H1 (cell line): ENCODE measurements around the gene EXD3. TPM values are rescaled to one million over a fixed set of nuclear protein-coding genes. Genes with fewer than 3 reads are reported as not detected.

Experiments
- CTCF ChIA-PET: fragments of 300-600 bp; sonication (Branson Sonifier 250); formaldehyde crosslinking; loops from one replicate; lab custom pipeline; 2021; ENCODE audit not compliant: partially characterized antibody; lab: Charles Lee
- POLR2A ChIA-PET: fragments of 300-600 bp; sonication (Branson Sonifier 250); formaldehyde crosslinking; loops from one replicate; lab custom pipeline; 2021; ENCODE audit warnings: inconsistent platforms; ENCODE audit not compliant: partially characterized antibody; lab: Charles Lee
- DNase-seq, 2 experiments: peaks; one replicate each; pipeline versions ENCODE4 v3.0.0 to v3.0.0-alpha.2; 2010 to 2022; ENCODE audit warnings: low spot score in 2 of 2, low read depth in 1 of 2, mixed read lengths in 1 of 2
- FAIRE-seq: peaks from 2 replicates; lab custom pipeline; 2011; peaks lifted over from hg19 to GRCh38; lab: Jason Lieb, UNC
- H2AFZ ChIP-seq: 2 replicates; pipeline ENCODE4 v1.8.1; 2012; ENCODE audit warnings: low read length, inconsistent platforms
- H2AK5ac ChIP-seq: 2 replicates; pipeline ENCODE4 v1.6.1; 2013; ENCODE audit warnings: low read depth, low read length
- H2BK120ac ChIP-seq: replicated peaks from 2 replicates; pipeline ENCODE3; 2013; ENCODE audit warnings: low read depth, low read length, inconsistent platforms
- H2BK12ac ChIP-seq: 2 replicates; pipeline ENCODE4 v1.6.1; 2013; ENCODE audit warnings: low read depth, low read length
- H2BK15ac ChIP-seq: 2 replicates; pipeline ENCODE4 v1.6.1; 2013; ENCODE audit warnings: low read length
- H2BK20ac ChIP-seq: 2 replicates; pipeline ENCODE4 v1.6.1; 2013; ENCODE audit warnings: low read length
- H2BK5ac ChIP-seq: 2 replicates; pipeline ENCODE4 v1.6.1; 2013; ENCODE audit warnings: low read depth, low read length
- H3K14ac ChIP-seq: 2 replicates; pipeline ENCODE4 v1.6.1; 2013; ENCODE audit warnings: inconsistent platforms; ENCODE audit not compliant: insufficient read length
- H3K18ac ChIP-seq: 2 replicates; pipeline ENCODE4 v1.6.1; 2013; ENCODE audit warnings: low read length; ENCODE audit errors: extremely low read depth
- H3K23ac ChIP-seq: 2 replicates; pipeline ENCODE4 v1.6.1; 2013; ENCODE audit warnings: inconsistent platforms; ENCODE audit not compliant: insufficient read length
- H3K23me2 ChIP-seq: 2 replicates; pipeline ENCODE4 v1.6.1; 2013; ENCODE audit warnings: low read depth, low read length
- H3K27ac ChIP-seq: 2 replicates; pipeline ENCODE4 v1.6.1; 2011; ENCODE audit warnings: low read depth, low read length, inconsistent platforms
- H3K27me3 ChIP-seq, 4 experiments: replicated peaks in 1 of 4; 1 replicate in 1 of 4; 2 replicates in 3 of 4; pipeline versions ENCODE4 v1.6.1 to v1.8.1; 2011 to 2013; ENCODE audit warnings: low read length in 3 of 4, mild to moderate bottlenecking in 3 of 4, inconsistent platforms in 2 of 4, mixed read lengths in 2 of 4, moderate library complexity in 1 of 4; ENCODE audit not compliant: control insufficient read depth in 3 of 4, insufficient read depth in 3 of 4; ENCODE audit errors: extremely low read depth in 1 of 4
- H3K36me3 ChIP-seq, 4 experiments: 2 replicates each; pipeline versions ENCODE4 v1.6.1 to v1.8.1; 2011 to 2013; ENCODE audit warnings: mild to moderate bottlenecking in 4 of 4, low read length in 3 of 4, moderate library complexity in 2 of 4, control low read depth in 1 of 4, inconsistent platforms in 1 of 4; ENCODE audit not compliant: insufficient read depth in 4 of 4, control insufficient read depth in 2 of 4
- H3K4ac ChIP-seq: replicated peaks from 2 replicates; pipeline ENCODE3; 2013; ENCODE audit warnings: low read length, low read depth, mixed read lengths, inconsistent platforms; ENCODE audit not compliant: insufficient read length
- H3K4me1 ChIP-seq, 4 experiments: replicated peaks in 1 of 4; 1 replicate in 1 of 4; 2 replicates in 3 of 4; pipeline versions ENCODE4 v1.6.1 to v1.8.1; 2011 to 2013; ENCODE audit warnings: low read length in 3 of 4, inconsistent platforms in 2 of 4, mixed read lengths in 1 of 4; ENCODE audit not compliant: insufficient read depth in 4 of 4, control insufficient read depth in 3 of 4
- H3K4me2 ChIP-seq, 2 experiments: 2 replicates each; pipeline versions ENCODE4 v1.6.1 to v1.8.1; 2011 to 2013; ENCODE audit warnings: low read depth in 2 of 2, low read length in 2 of 2, control low read depth in 1 of 2, inconsistent platforms in 1 of 2, mild to moderate bottlenecking in 1 of 2; ENCODE audit not compliant: insufficient read depth in 1 of 2
- H3K4me3 ChIP-seq, 4 experiments: fragments of 200-600, 300-600 bp in 1 of 4; sonication (generic), shearing (Covaris generic), sonication (Bioruptor Twin) in 1 of 4; 2 replicates each; pipeline versions ENCODE4 v1.5.1 to v1.8.1; 2011 to 2016; ENCODE audit warnings: low read length in 4 of 4, low read depth in 3 of 4, control low read depth in 2 of 4, inconsistent platforms in 2 of 4, mild to moderate bottlenecking in 2 of 4, mixed read lengths in 1 of 4, moderate library complexity in 1 of 4; ENCODE audit not compliant: insufficient read depth in 2 of 4; ENCODE audit errors: extremely low read depth in 1 of 4
- H3K56ac ChIP-seq: replicated peaks from 2 replicates; pipeline ENCODE3; 2013; ENCODE audit warnings: low read depth, mild to moderate bottlenecking, mixed read lengths, low read length, inconsistent platforms; ENCODE audit not compliant: insufficient read length
- H3K79me1 ChIP-seq: 2 replicates; pipeline ENCODE4 v1.6.1; 2013; ENCODE audit warnings: low read depth, low read length, control low read depth
- H3K79me2 ChIP-seq, 2 experiments: 2 replicates each; pipeline versions ENCODE4 v1.6.1 to v1.8.1; 2012 to 2013; ENCODE audit warnings: low read length in 2 of 2, mild to moderate bottlenecking in 2 of 2, inconsistent platforms in 1 of 2; ENCODE audit not compliant: insufficient read depth in 2 of 2, control insufficient read depth in 1 of 2
- H3K9ac ChIP-seq, 4 experiments: replicated peaks in 1 of 4; 1 replicate in 1 of 4; 2 replicates in 3 of 4; pipeline versions ENCODE4 v1.6.1 to v1.8.1; 2011 to 2013; ENCODE audit warnings: low read depth in 3 of 4, low read length in 3 of 4, control low read depth in 2 of 4, mild to moderate bottlenecking in 2 of 4, moderate library complexity in 2 of 4, inconsistent platforms in 1 of 4; ENCODE audit errors: extremely low read depth in 1 of 4
- H3K9me3 ChIP-seq, 2 experiments: 2 replicates each; pipeline versions ENCODE4 v1.6.1 to v1.8.1; 2012 to 2013; ENCODE audit warnings: mild to moderate bottlenecking in 2 of 2, moderate library complexity in 2 of 2, control low read depth in 1 of 2, inconsistent platforms in 1 of 2, low read depth in 1 of 2, low read length in 1 of 2, mixed read lengths in 1 of 2; ENCODE audit not compliant: insufficient read depth in 2 of 2
- H4K20me1 ChIP-seq, 2 experiments: replicated peaks in 1 of 2; 2 replicates each; pipeline versions ENCODE3 to v1.8.1; 2011 to 2013; ENCODE audit warnings: inconsistent platforms in 2 of 2, low read length in 2 of 2, mild to moderate bottlenecking in 1 of 2; ENCODE audit not compliant: insufficient read depth in 2 of 2, control insufficient read depth in 1 of 2
- H4K5ac ChIP-seq: 2 replicates; pipeline ENCODE4 v1.6.1; 2013; ENCODE audit warnings: low read length, low read depth, mixed read lengths, inconsistent platforms; ENCODE audit not compliant: insufficient read length
- H4K8ac ChIP-seq: 2 replicates; pipeline ENCODE4 v1.8.0; 2013; ENCODE audit warnings: mild to moderate bottlenecking, moderate library complexity, low read length, inconsistent platforms; ENCODE audit not compliant: insufficient read depth; ENCODE audit errors: extremely low read depth
- H4K91ac ChIP-seq: replicated peaks from 2 replicates; pipeline ENCODE3; 2013; ENCODE audit warnings: low read length, mixed read lengths, inconsistent platforms; ENCODE audit not compliant: insufficient read length
- ASH2L ChIP-seq: fragments of 200-600, 300-600 bp; sonication (generic); IDR thresholded peaks from one replicate; pipeline ENCODE4 v1.7.1; 2017; ENCODE audit warnings: low read length
- ATF2 ChIP-seq: IDR thresholded peaks from 2 replicates; pipeline ENCODE4 v1.6.1; 2012; ENCODE audit warnings: low read length, inconsistent platforms
- ATF3 ChIP-seq: IDR thresholded peaks from 2 replicates; pipeline ENCODE4 v1.6.1; 2011; ENCODE audit warnings: low read depth, mild to moderate bottlenecking, low read length; ENCODE audit not compliant: insufficient read depth
- EZH2 ChIP-seq: fragments of 200-600 bp; sonication (generic); IDR thresholded peaks from 2 replicates; pipeline ENCODE4 v1.7.1; 2012; ENCODE audit warnings: low read depth, mild to moderate bottlenecking, moderate library complexity, low read length, inconsistent platforms; ENCODE audit not compliant: severe bottlenecking
- HDAC2 ChIP-seq, 2 experiments: fragments of 300-600 bp in 1 of 2; sonication (generic) in 1 of 2; IDR thresholded peaks; 2 replicates each; pipeline ENCODE4 v1.6.1; 2011 to 2012; ENCODE audit warnings: low read depth in 2 of 2, low read length in 2 of 2, mild to moderate bottlenecking in 2 of 2, moderate library complexity in 2 of 2, borderline replicate concordance in 1 of 2, inconsistent platforms in 1 of 2
- RNF2 ChIP-seq: fragments of 200-900, 300-1000 bp; sonication (generic); IDR thresholded peaks from 2 replicates; pipeline ENCODE4 v1.7.1; 2016; ENCODE audit warnings: borderline replicate concordance, low read depth, mild to moderate bottlenecking, antibody characterized with exemption, low read length; ENCODE audit not compliant: poor library complexity, severe bottlenecking; ENCODE audit errors: missing control alignments
- SRF ChIP-seq: IDR thresholded peaks from 2 replicates; pipeline ENCODE4 v1.6.1; 2011; ENCODE audit warnings: mild to moderate bottlenecking, low read depth, low read length, moderate library complexity
- TCF12 ChIP-seq: IDR thresholded peaks from 2 replicates; pipeline ENCODE4 v1.6.1; 2011; ENCODE audit warnings: low read depth, mild to moderate bottlenecking, low read length
- WGBS, 2 experiments: shearing (Covaris generic) in 1 of 2; methylation state at CpG; one replicate each; pipeline versions ENCODE4 v1.1.6 to v1.1.7; 2013 to 2015; ENCODE audit warnings: low lambda C conversion rate in 2 of 2, mixed read lengths in 2 of 2, inconsistent platforms in 1 of 2, low coverage in 1 of 2, missing lambda C conversion rate in 1 of 2; ENCODE audit not compliant: insufficient replicate concordance in 2 of 2, insufficient coverage in 1 of 2, insufficient read length in 1 of 2; ENCODE audit errors: extremely low coverage in 1 of 2, missing lambda C conversion rate in 1 of 2; 5-methylcytosine and 5-hydroxymethylcytosine counted together
- polyA plus RNA-seq, 7 experiments: library from polyadenylated mRNA; depleted of rRNA in 3 of 7; stranded (reverse) in 5 of 7; unstranded in 2 of 7; fragments of >200 nt in 5 of 7; fragments of 200-250 nt in 2 of 7; gene quantifications; 1 replicate in 5 of 7; 2 replicates in 1 of 7; 4 replicates in 1 of 7; pipeline versions ENCODE4 v1.2.1 to v1.2.3, GENCODE V29; 2011 to 2013; ENCODE audit warnings: missing spikeins in 2 of 7, mixed read lengths in 2 of 7
- total RNA-seq: library from RNA; stranded (reverse); fragmentation: NEBNext Ultra II Directional; extraction: Animal tissue kit (Norgen Biotek cat#: 25700); gene quantifications from 2 replicates; pipeline ENCODE4 v1.2.1, GENCODE V29; 2021

EXD3 gene
- total and polyA plus RNA-seq, 2 of the 8 experiments (the other 6 are each of a cell fraction or from before 2014, with no cell fraction given): 7.2 to 9.4 TPM

DNA sequence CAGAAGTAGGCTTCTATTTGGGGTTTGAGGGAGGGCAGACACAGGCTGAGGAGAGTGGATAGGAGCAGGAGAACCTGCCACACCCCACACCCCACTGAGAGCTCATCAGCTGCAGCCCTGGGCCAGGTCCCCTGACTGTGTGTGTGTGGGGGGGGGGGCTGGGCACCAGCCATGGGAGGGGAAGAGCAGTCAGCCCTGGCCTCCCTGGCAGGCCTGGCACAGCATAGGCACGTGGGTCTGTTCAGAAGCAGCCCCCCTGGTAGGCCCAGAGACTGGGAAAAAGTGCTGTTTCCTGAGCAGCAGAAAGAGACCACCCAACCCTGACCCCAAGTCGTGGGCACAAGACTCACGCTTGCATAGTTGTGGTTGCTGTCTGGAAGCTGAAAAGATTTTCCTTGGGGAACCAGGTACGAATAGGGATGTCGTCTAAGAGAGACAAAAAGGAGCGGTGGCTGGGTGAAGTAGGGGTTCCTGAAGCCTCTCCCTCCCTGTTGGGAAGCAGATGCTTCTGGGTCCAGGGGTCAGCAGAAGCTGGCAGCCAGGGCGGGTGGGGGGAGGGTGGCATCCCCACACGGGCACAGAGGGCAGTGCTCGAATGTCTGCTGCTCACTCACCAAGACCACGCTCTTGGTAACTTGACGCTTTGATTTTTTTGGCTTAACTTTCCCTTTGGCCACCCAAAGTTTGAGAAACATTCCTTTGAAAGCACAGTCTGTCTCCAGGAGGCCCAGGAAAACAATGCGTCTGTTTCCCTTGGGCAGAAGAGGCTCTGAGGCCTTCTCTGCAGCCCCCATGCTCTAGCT, 33.3 kb upstream of the EXD3 start:
- WGBS, 2 experiments: 92% methylated on average over 12 of the region's 12 CpGs; no CpG with 5 or more reads in 1 of the 2 experiments
- Histone ChIP-seq H3K18ac (no peak overlapping the region), H3K56ac (no peak overlapping the region), H2BK15ac (no peak overlapping the region), H3K9ac (no peak overlapping the region), H2AK5ac (no peak overlapping the region), H3K27me3 (peaks cover 0 to 8% (median 2%) of the 10 kb centered on the region in 4 experiments; a peak in 3 of 7 replicates), H3K4ac (no peak overlapping the region), H3K9me3 (no peaks in the 10 kb centered on the region), H2BK5ac (no peak overlapping the region), H4K8ac (no peak overlapping the region), H3K23me2 (peaks cover 13% of the 10 kb centered on the region; the same call in 1 of the 2 replicates), H3K36me3 (peaks cover 0 to 14% (median 7%) of the 10 kb centered on the region in 4 experiments; a peak in 7 of 8 replicates), H4K5ac (no peak overlapping the region), H3K4me2 (no peak overlapping the region), H2AFZ (no peak overlapping the region), H3K23ac (no peak overlapping the region), H3K14ac (no peak overlapping the region), H3K79me1 (peaks cover 3% of the 10 kb centered on the region; the same call in 1 of the 2 replicates), H4K20me1 (peaks cover 0 to 13% of the 10 kb centered on the region in 2 experiments), H3K4me3 (no peak overlapping the region), H3K27ac (no peak overlapping the region), H2BK12ac (no peak overlapping the region), H2BK120ac (no peak overlapping the region), H4K91ac (no peak overlapping the region), H2BK20ac (no peak overlapping the region), H3K4me1 (peaks cover 0 to 25% (median 20%) of the 10 kb centered on the region in 4 experiments; a peak in 6 of 7 replicates), H3K79me2 (no peaks in the 10 kb centered on the region; a peak in 1 of 4 replicates)
- DNase-seq: no peak
- no peak for FAIRE-seq
- POLR2A ChIA-PET: interaction anchor here (1.6 to 3.6 kb wide), 2 partner anchors 12 to 216 kb away, joined by 5 to 28 read pairs; partner anchors contain the start of gene TUBB4B
- CTCF ChIA-PET: interaction anchor here (0.7 to 1.4 kb wide), 6 partner anchors 11 to 153 kb away, joined by 3 to 5 read pairs (median 4); no protein-coding TSS in a partner anchor
- TF ChIP-seq SRF (no peak), ASH2L (no peak), TCF12 (no peak), ATF2 (no peak), ATF3 (no peak), HDAC2 (IDR thresholded peaks at IDR 0.05; ENCODE audit: borderline replicate concordance in 1 of 2, low read depth in 2 of 2, low read length in 2 of 2) (no peak), EZH2 (no peak), RNF2 (no peak)
